ENCODE measurements around the gene RMND5B.

RMND5B gene

DNA sequence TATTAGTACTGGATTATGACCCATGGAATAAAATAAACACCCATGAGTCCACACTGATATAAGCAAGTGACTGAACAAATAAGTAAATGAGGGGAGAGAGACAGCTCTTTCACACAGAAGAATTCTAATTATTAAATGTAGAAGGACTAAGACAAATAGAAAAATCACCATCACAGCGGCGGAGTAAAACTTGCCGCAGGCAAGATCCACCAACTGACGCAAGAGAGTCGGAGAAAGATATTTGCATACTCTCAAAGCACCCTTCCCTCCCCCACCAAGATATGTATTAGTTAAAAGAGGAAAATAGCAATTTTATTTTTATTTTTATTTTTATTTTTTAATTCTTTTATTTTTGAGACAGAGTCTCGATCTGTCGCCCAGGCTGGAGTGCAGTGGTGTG is 32.1 kb upstream of the RMND5B start:
- Histone ChIP-seq H3K79me2 (no peaks in the 10 kb centered on the region), H3K4me2 (ENCODE audit: low read length) (no peak overlapping the region), H3K4me1 (no peaks in the 10 kb centered on the region), H3K36me3 (ENCODE audit: control insufficient read depth, insufficient read depth, low read length) (no peaks in the 10 kb centered on the region), H3K27ac (no peak overlapping the region), H2AFZ (no peak overlapping the region), H3K4me3 (ENCODE audit: low read depth, low read length) (no peak overlapping the region), H3K27me3 (ENCODE audit: control insufficient read depth, insufficient read depth, low read length) (no peaks in the 10 kb centered on the region), H3K9me3 (ENCODE audit: control insufficient read depth, low read length) (no peaks in the 10 kb centered on the region), H3K9ac (no peak overlapping the region)
- TF ChIP-seq, protein P1, sequence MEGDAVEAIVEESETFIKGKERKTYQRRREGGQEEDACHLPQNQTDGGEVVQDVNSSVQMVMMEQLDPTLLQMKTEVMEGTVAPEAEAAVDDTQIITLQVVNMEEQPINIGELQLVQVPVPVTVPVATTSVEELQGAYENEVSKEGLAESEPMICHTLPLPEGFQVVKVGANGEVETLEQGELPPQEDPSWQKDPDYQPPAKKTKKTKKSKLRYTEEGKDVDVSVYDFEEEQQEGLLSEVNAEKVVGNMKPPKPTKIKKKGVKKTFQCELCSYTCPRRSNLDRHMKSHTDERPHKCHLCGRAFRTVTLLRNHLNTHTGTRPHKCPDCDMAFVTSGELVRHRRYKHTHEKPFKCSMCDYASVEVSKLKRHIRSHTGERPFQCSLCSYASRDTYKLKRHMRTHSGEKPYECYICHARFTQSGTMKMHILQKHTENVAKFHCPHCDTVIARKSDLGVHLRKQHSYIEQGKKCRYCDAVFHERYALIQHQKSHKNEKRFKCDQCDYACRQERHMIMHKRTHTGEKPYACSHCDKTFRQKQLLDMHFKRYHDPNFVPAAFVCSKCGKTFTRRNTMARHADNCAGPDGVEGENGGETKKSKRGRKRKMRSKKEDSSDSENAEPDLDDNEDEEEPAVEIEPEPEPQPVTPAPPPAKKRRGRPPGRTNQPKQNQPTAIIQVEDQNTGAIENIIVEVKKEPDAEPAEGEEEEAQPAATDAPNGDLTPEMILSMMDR (IDR thresholded peaks at IDR 0.05): no peak

GRCh38 chr5:178103612-178104011 is 27.2 kb upstream of the RMND5B start:
- Histone ChIP-seq H3K27ac (no peak overlapping the region), H3K36me3 (ENCODE audit: control insufficient read depth, insufficient read depth, low read length) (no peaks in the 10 kb centered on the region), H3K4me3 (ENCODE audit: low read depth, low read length) (no peak overlapping the region)

GRCh38 chr5:178104492-178104891 is 26.3 kb upstream of the RMND5B start:
- H3K4me3 ChIP-seq (ENCODE audit: low read depth, low read length): no peak overlapping the region
- no peak overlapping the region for H3K4me2 ChIP-seq (ENCODE audit: low read length)
- no peaks in the 10 kb centered on the region for H3K79me2 ChIP-seq
- TF ChIP-seq, protein P1 (IDR thresholded peaks at IDR 0.05): no peak
- no peak overlapping the region for H3K27ac ChIP-seq
- H3K27me3 ChIP-seq (ENCODE audit: control insufficient read depth, insufficient read depth, low read length): no peaks in the 10 kb centered on the region
- H3K4me1 ChIP-seq: peaks cover 16% of the 10 kb centered on the region
- no peaks in the 10 kb centered on the region for H3K9me3 ChIP-seq (ENCODE audit: control insufficient read depth, low read length)
- H3K36me3 ChIP-seq (ENCODE audit: control insufficient read depth, insufficient read depth, low read length): no peaks in the 10 kb centered on the region
- H2AFZ ChIP-seq: peak overlapping the region; percentile 56
- no peak overlapping the region for H3K9ac ChIP-seq

More at GRCh38 chr5:178103612-178104011, 27.2 kb upstream of the RMND5B start:
- Histone ChIP-seq H3K27me3 (ENCODE audit: control insufficient read depth, insufficient read depth, low read length) (no peaks in the 10 kb centered on the region), H3K9me3 (ENCODE audit: control insufficient read depth, low read length) (no peaks in the 10 kb centered on the region), H3K4me2 (ENCODE audit: low read length) (no peak overlapping the region), H3K9ac (no peak overlapping the region), H2AFZ (no peak overlapping the region), H3K4me1 (peaks cover 16% of the 10 kb centered on the region), H3K79me2 (no peaks in the 10 kb centered on the region)
- TF ChIP-seq, protein P1 (IDR thresholded peaks at IDR 0.05): no peak

DNA sequence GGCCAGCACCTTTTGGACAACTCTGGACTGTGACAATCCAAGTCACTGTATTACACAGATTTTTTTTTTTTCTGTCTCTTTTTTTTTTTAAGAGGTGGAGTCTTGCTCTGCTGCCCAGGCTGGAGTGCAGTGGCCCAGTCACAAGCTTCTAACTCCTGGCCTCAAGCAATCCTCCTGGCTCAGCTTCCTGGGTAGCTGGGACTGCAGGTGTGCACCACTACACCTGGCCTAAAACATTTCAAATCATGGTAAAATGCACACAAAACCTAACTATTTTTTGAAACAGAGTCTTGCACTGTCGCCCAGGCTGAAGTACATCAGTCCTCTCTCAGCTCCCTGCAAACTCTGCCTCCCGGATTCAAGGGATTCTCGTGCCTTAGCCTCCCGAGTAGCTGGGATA is 24.7 kb upstream of the RMND5B start:
- TF ChIP-seq, protein P1 (IDR thresholded peaks at IDR 0.05): no peak
- no peak overlapping the region for H3K27ac ChIP-seq
- peaks cover 16% of the 10 kb centered on the region for H3K4me1 ChIP-seq
- H3K79me2 ChIP-seq: no peaks in the 10 kb centered on the region
- no peaks in the 10 kb centered on the region for H3K9me3 ChIP-seq (ENCODE audit: control insufficient read depth, low read length)
- H3K4me2 ChIP-seq (ENCODE audit: low read length): no peak overlapping the region
- no peak overlapping the region for H3K9ac ChIP-seq
- no peak overlapping the region for H2AFZ ChIP-seq
- no peak overlapping the region for H3K4me3 ChIP-seq (ENCODE audit: low read depth, low read length)
- no peaks in the 10 kb centered on the region for H3K27me3 ChIP-seq (ENCODE audit: control insufficient read depth, insufficient read depth, low read length)
- no peaks in the 10 kb centered on the region for H3K36me3 ChIP-seq (ENCODE audit: control insufficient read depth, insufficient read depth, low read length)

DNA sequence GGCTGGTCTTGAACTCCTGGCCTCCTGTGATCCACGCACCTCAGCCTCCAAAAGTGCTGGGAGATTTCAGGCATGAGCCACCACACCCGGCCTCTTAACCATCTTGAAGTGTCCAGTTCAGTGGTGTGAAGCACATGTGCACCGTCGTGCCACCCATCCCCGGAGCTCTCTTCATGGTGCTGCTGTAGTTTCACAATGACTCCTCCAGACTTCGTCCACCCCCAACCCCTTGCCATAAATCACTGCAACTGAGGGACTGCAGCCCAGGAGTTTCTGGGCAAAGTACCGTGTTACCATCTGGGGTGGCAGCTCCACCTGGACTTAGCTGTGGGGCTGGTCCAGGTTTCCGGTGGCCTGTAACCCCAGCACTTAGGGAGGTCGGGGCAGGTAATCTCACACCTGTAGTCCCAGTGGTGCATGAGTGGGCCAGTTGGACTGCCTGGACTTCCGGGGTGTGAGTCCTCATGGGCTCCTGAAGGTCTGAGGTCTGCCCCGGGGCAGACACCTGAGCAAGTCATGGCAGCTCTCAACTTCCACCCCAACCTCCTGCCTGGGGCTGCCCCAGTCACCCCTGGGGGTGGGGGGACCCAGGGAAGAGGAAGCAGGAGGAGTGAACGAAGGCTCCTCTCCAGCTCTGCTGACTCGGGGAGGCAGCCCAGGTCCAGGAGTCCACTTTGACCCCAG is 24.1 kb upstream of the RMND5B start:
- TF ChIP-seq, protein P1 (IDR thresholded peaks at IDR 0.05): no peak
- Histone ChIP-seq H3K9me3 (ENCODE audit: control insufficient read depth, low read length) (no peaks in the 10 kb centered on the region), H3K36me3 (ENCODE audit: control insufficient read depth, insufficient read depth, low read length) (no peaks in the 10 kb centered on the region), H3K79me2 (no peaks in the 10 kb centered on the region), H3K4me3 (ENCODE audit: low read depth, low read length) (no peak overlapping the region), H3K27ac (no peak overlapping the region), H3K9ac (no peak overlapping the region), H3K4me2 (ENCODE audit: low read length) (no peak overlapping the region), H3K4me1 (peaks cover 16% of the 10 kb centered on the region), H2AFZ (no peak overlapping the region), H3K27me3 (ENCODE audit: control insufficient read depth, insufficient read depth, low read length) (no peaks in the 10 kb centered on the region)
